ENCODE results near the gene USP3.

DNA sequence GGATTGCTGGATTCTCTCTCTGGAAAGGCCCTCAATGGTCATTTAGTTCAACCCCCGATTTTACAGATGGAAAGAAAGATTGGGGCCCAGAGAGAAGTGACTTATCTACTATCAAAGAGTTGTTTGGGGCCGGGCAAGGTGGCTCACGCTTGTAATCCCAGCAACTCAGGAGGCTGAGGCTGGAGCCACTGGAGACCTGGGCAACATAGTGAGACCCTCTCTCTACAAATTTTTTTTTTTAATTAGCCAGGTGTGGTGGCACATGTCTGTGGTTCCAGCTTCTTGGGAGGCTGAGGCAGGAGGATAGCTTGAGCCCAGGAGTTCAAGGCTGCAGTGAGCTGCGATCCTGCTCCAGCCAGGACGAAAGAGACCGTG is 5.2 kb upstream of the USP3 start:
- TF ChIP-seq CTCF (IDR thresholded peaks at IDR 0.05; ENCODE audit: low read length) (no peak), EZH2 (optimal IDR thresholded peaks at IDR 0.05; ENCODE audit: low read depth, low read length) (no peak), EZH2phosphoT487 (IDR thresholded peaks at IDR 0.05; ENCODE audit: low read length) (no peak)

Data from MM.1S (cell line).